Uterus (tissue), 2 donors: ENCODE results near the gene SCAPER.

ENCODE experiments used
- POLR2A ChIP-seq, 2 donors: fragments of 450-650 bp; IDR thresholded peaks; one replicate each; pipeline ENCODE4 v1.6.1; 2016; ENCODE audit warnings: antibody characterized with exemption in 2 of 2, mild to moderate bottlenecking in 1 of 2, moderate library complexity in 1 of 2
- TF ChIP-seq, protein P1 (sequence below), 4 experiments: fragments of 200-600 bp in 2 of 4; fragments of 450-650 bp in 2 of 4; sonication (generic) in 2 of 4; IDR thresholded peaks; one replicate each; pipeline ENCODE4 v1.5.1; 2016 to 2019; ENCODE audit warnings: antibody characterized with exemption in 4 of 4, mild to moderate bottlenecking in 2 of 4, moderate library complexity in 1 of 4

DNA sequence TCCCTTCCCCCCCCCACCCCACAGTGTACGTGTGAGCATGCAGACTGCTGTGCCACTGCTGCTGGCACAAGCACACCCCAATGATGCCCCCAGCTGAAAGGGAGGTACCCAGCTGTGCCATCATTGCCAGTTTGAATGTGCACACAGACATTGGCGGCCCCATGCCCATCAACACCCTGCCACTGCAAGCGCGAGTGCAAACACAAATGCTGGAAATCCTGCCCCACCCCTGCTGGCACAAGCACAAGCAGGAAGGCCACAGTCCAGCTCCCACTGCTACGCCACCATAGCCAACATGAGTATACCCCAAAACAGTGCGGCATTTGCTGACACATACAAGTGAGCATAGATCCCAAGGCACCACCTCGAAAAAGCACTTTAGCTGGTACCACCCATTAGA is 222.9 kb downstream of the SCAPER start:
- TF ChIP-seq, protein P1, sequence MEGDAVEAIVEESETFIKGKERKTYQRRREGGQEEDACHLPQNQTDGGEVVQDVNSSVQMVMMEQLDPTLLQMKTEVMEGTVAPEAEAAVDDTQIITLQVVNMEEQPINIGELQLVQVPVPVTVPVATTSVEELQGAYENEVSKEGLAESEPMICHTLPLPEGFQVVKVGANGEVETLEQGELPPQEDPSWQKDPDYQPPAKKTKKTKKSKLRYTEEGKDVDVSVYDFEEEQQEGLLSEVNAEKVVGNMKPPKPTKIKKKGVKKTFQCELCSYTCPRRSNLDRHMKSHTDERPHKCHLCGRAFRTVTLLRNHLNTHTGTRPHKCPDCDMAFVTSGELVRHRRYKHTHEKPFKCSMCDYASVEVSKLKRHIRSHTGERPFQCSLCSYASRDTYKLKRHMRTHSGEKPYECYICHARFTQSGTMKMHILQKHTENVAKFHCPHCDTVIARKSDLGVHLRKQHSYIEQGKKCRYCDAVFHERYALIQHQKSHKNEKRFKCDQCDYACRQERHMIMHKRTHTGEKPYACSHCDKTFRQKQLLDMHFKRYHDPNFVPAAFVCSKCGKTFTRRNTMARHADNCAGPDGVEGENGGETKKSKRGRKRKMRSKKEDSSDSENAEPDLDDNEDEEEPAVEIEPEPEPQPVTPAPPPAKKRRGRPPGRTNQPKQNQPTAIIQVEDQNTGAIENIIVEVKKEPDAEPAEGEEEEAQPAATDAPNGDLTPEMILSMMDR (IDR thresholded peaks at IDR 0.05), result no peak
- no peak for TF ChIP-seq POLR2A (IDR thresholded peaks at IDR 0.05)
